Activated CD4-positive, CD25-positive, alpha-beta regulatory T cell treated with anti-CD3 and anti-CD28 coated beads, Interleukin-2, amount 50 U/mL, for 24 hours (primary cell): Measurements from ENCODE around the gene PSMC3IP.
A peak's percentile ranks its signal among the peaks of the same experiment; 100 is the strongest.
"Not testable (repeated sequence)": the region's sequence is repeated elsewhere in the genome, so short reads cannot be mapped to it uniquely, and the experiment has no call there.

ENCODE experiments used
- ATAC-seq, 2 donors: fragments of 150-1000 bp; cut with Tn5 transposase; one replicate each; pipeline ENCODE4 v1.10.0; 2021; ENCODE audit warnings: mild to moderate bottlenecking in 1 of 2, moderate library complexity in 1 of 2

Gene PSMC3IP

GRCh38 chr17:42577532-42578281, at the start of gene PSMC3IP:
PSMC3IP (minus strand) TSS chr17:42577729; CDS start chr17:42577686, 43 bp downstream.
- peak; percentile 92 to 94 for ATAC-seq

GRCh38 chr17:42623732-42624596, 46.4 kb upstream of the PSMC3IP start:
- no peak for ATAC-seq

- no peak for ATAC-seq
Observed at GRCh38 chr17:42623271-42623670, 45.7 kb upstream of the PSMC3IP start.

GRCh38 chr17:42621987-42622386, 44.5 kb upstream of the PSMC3IP start:
- not testable (repeated sequence) for ATAC-seq

- ATAC-seq: peak; percentile 21 to 30
Observed at GRCh38 chr17:42618442-42619150, 41.1 kb upstream of the PSMC3IP start.

GRCh38 chr17:42617956-42618431, 40.5 kb upstream of the PSMC3IP start:
- no peak for ATAC-seq

GRCh38 chr17:42613699-42614295, 36.3 kb upstream of the PSMC3IP start:
- ATAC-seq: no peak

GRCh38 chr17:42612013-42612412, 34.5 kb upstream of the PSMC3IP start:
- no peak for ATAC-seq

GRCh38 chr17:42609814-42610801, 32.6 kb upstream of the PSMC3IP start:
- not testable (repeated sequence) for ATAC-seq

- ATAC-seq: peak; percentile 91 to 93
Observed at GRCh38 chr17:42609182-42609813, 31.8 kb upstream of the PSMC3IP start, which contains the start of the genes RETREG3 and TUBG1. RETREG3 (minus strand) TSS chr17:42609374; CDS start chr17:42609324, 50 bp downstream. TUBG1 (plus strand) TSS chr17:42609683; CDS start chr17:42609738, 55 bp downstream.

GRCh38 chr17:42608305-42609181, 31.0 kb upstream of the PSMC3IP start:
- ATAC-seq: peak; percentile 52 to 55

GRCh38 chr17:42607769-42608168, 30.2 kb upstream of the PSMC3IP start:
- no peak for ATAC-seq

GRCh38 chr17:42603318-42603717, 25.8 kb upstream of the PSMC3IP start:
- ATAC-seq: no peak

GRCh38 chr17:42598905-42599304, 21.4 kb upstream of the PSMC3IP start:
- no peak for ATAC-seq

GRCh38 chr17:42596386-42596785, 18.9 kb upstream of the PSMC3IP start:
- no peak for ATAC-seq

GRCh38 chr17:42591411-42591810, 13.9 kb upstream of the PSMC3IP start:
- no peak for ATAC-seq

GRCh38 chr17:42590886-42591285, 13.4 kb upstream of the PSMC3IP start:
- no peak for ATAC-seq

GRCh38 chr17:42586514-42587230, 9.1 kb upstream of the PSMC3IP start:
- no peak for ATAC-seq

GRCh38 chr17:42585353-42585752, 7.8 kb upstream of the PSMC3IP start:
- no peak for ATAC-seq
